Muscle layer of duodenum (tissue), 2 donors: ENCODE measurements around the gene ZCCHC14.
"Not testable (repeated sequence)": the region's sequence is repeated elsewhere in the genome, so short reads cannot be mapped to it uniquely, and the experiment has no call there.

Experiments
- H3K27ac ChIP-seq: one replicate; pipeline ENCODE4 v1.7.0; 2013; ENCODE audit warnings: mild to moderate bottlenecking, low read length
- H3K27me3 ChIP-seq: one replicate; pipeline ENCODE4 v1.7.0; 2013; ENCODE audit warnings: low read depth, mild to moderate bottlenecking, control low read depth, low read length
- H3K36me3 ChIP-seq, 2 donors: one replicate each; pipeline ENCODE4 v1.7.0; 2013; ENCODE audit warnings: low read length in 2 of 2, control low read depth in 1 of 2, mild to moderate bottlenecking in 1 of 2; ENCODE audit not compliant: insufficient read depth in 2 of 2, control insufficient read depth in 1 of 2
- H3K4me1 ChIP-seq, 2 donors: one replicate each; pipeline ENCODE4 v1.7.0; 2013; ENCODE audit warnings: low read length in 2 of 2, mild to moderate bottlenecking in 2 of 2, control low read depth in 1 of 2, moderate library complexity in 1 of 2; ENCODE audit not compliant: insufficient read depth in 2 of 2, control insufficient read depth in 1 of 2
- H3K4me3 ChIP-seq, 2 donors: one replicate each; pipeline ENCODE4 v1.7.0; 2013; ENCODE audit warnings: low read length in 2 of 2, low read depth in 1 of 2, mild to moderate bottlenecking in 1 of 2
- H3K9me3 ChIP-seq, 2 donors: one replicate each; pipeline ENCODE4 v1.7.0; 2013; ENCODE audit warnings: low read length in 2 of 2, control low read depth in 1 of 2, mild to moderate bottlenecking in 1 of 2; ENCODE audit not compliant: control insufficient read depth in 1 of 2
- donor health status: healthy.

Gene ZCCHC14

GRCh38 chr16:87382023-87382785 lies 110.6 kb downstream of the ZCCHC14 start:
- no peaks in the 10 kb centered on the region for H3K36me3 ChIP-seq
- no peaks in the 10 kb centered on the region for H3K27me3 ChIP-seq
- no peak overlapping the region for H3K27ac ChIP-seq
- H3K4me3 ChIP-seq, result peak overlapping the region; percentile 55 to 80
- H3K4me1 ChIP-seq, result peaks cover 0 to 47% of the 10 kb centered on the region in 2 donors
- H3K9me3 ChIP-seq, result no peaks in the 10 kb centered on the region

GRCh38 chr16:87380881-87381280 lies 111.9 kb downstream of the ZCCHC14 start:
- Histone ChIP-seq H3K27ac (peak overlapping the region; percentile 74), H3K9me3 (no peaks in the 10 kb centered on the region), H3K4me3 (peak overlapping the region; percentile 60 to 80)

GRCh38 chr16:87380403-87380802 lies 112.4 kb downstream of the ZCCHC14 start:
- Histone ChIP-seq H3K9me3 (no peaks in the 10 kb centered on the region), H3K27ac (peak overlapping the region; percentile 74), H3K4me3 (peak overlapping the region in 1 of 2 donors; percentile 80), H3K4me1 (peaks cover 0 to 57% of the 10 kb centered on the region in 2 donors), H3K36me3 (no peaks in the 10 kb centered on the region), H3K27me3 (no peaks in the 10 kb centered on the region)

More at GRCh38 chr16:87380881-87381280, 111.9 kb downstream of the ZCCHC14 start:
- H3K4me1 ChIP-seq, result peaks cover 0 to 53% of the 10 kb centered on the region in 2 donors
- no peaks in the 10 kb centered on the region for H3K36me3 ChIP-seq
- H3K27me3 ChIP-seq, result no peaks in the 10 kb centered on the region

- H3K4me3 ChIP-seq, H3K27me3 ChIP-seq, H3K36me3 ChIP-seq, H3K27ac ChIP-seq, H3K9me3 ChIP-seq: not testable (repeated sequence)
- H3K4me1 ChIP-seq, result peaks cover 0 to 57% of the 10 kb centered on the region in 2 donors
These were observed 113.5 kb downstream of the ZCCHC14 start for GRCh38 chr16:87379312-87379752.

- Histone ChIP-seq H3K27ac (no peak overlapping the region), H3K36me3 (no peaks in the 10 kb centered on the region), H3K27me3 (no peaks in the 10 kb centered on the region), H3K4me3 (no peak overlapping the region), H3K9me3 (no peaks in the 10 kb centered on the region), H3K4me1 (peaks cover 0 to 46% of the 10 kb centered on the region in 2 donors)
These were observed 116.2 kb downstream of the ZCCHC14 start for GRCh38 chr16:87376660-87377059.

GRCh38 chr16:87375426-87376135 lies 117.2 kb downstream of the ZCCHC14 start:
- Histone ChIP-seq H3K27ac (peak overlapping the region; percentile 23), H3K4me1 (peaks cover 0 to 47% of the 10 kb centered on the region in 2 donors), H3K36me3 (no peaks in the 10 kb centered on the region), H3K4me3 (no peak overlapping the region), H3K27me3 (no peaks in the 10 kb centered on the region), H3K9me3 (no peaks in the 10 kb centered on the region)

- H3K36me3 ChIP-seq, result no peaks in the 10 kb centered on the region
- H3K27ac ChIP-seq, result no peak overlapping the region
- H3K9me3 ChIP-seq, result no peaks in the 10 kb centered on the region
- H3K27me3 ChIP-seq, result no peaks in the 10 kb centered on the region
- H3K4me1 ChIP-seq, result peaks cover 0 to 51% of the 10 kb centered on the region in 2 donors
- H3K4me3 ChIP-seq, result no peak overlapping the region
These were observed 118.5 kb downstream of the ZCCHC14 start for GRCh38 chr16:87374313-87374712.

GRCh38 chr16:87372305-87372704 lies 120.5 kb downstream of the ZCCHC14 start:
- H3K4me1 ChIP-seq, result peaks cover 0 to 53% of the 10 kb centered on the region in 2 donors
- H3K36me3 ChIP-seq, result no peaks in the 10 kb centered on the region

GRCh38 chr16:87371261-87371866 lies 121.5 kb downstream of the ZCCHC14 start:
- Histone ChIP-seq H3K4me1 (peaks cover 0 to 50% of the 10 kb centered on the region in 2 donors), H3K27ac (no peak overlapping the region)

More at GRCh38 chr16:87372305-87372704, 120.5 kb downstream of the ZCCHC14 start:
- Histone ChIP-seq H3K4me3 (no peak overlapping the region), H3K27ac (no peak overlapping the region), H3K27me3 (no peaks in the 10 kb centered on the region), H3K9me3 (no peaks in the 10 kb centered on the region)

GRCh38 chr16:87369796-87370719 lies 122.8 kb downstream of the ZCCHC14 start:
- no peak overlapping the region for H3K27ac ChIP-seq
- H3K36me3 ChIP-seq, result peaks cover 0 to 3% of the 10 kb centered on the region in 2 donors
- peaks cover 0 to 37% of the 10 kb centered on the region in 2 donors for H3K4me1 ChIP-seq
- H3K4me3 ChIP-seq, result no peak overlapping the region
- H3K27me3 ChIP-seq, result no peaks in the 10 kb centered on the region
- H3K9me3 ChIP-seq, result no peaks in the 10 kb centered on the region

More at GRCh38 chr16:87371261-87371866, 121.5 kb downstream of the ZCCHC14 start:
- no peaks in the 10 kb centered on the region for H3K9me3 ChIP-seq
- H3K4me3 ChIP-seq, result peak overlapping the region; percentile 19 to 21
- no peaks in the 10 kb centered on the region for H3K27me3 ChIP-seq
- H3K36me3 ChIP-seq, result peaks cover 0 to 3% of the 10 kb centered on the region in 2 donors
